Stimulated activated CD8-positive, alpha-beta memory T cell treated with anti-CD3 and anti-CD28 coated beads, Interleukin-2, amount 100 ng/mL, for 1 hour (primary cell): ENCODE data around the gene ESPNL.
"Not testable (repeated sequence)": the region's sequence is repeated elsewhere in the genome, so short reads cannot be mapped to it uniquely, and the experiment has no call there.

Experiments
- DNase-seq, 2 donors: peaks; one replicate each; pipeline ENCODE4 v3.0.0-alpha.2; 2020; ENCODE audit warnings: low read depth in 2 of 2

The ESPNL gene, protein sequence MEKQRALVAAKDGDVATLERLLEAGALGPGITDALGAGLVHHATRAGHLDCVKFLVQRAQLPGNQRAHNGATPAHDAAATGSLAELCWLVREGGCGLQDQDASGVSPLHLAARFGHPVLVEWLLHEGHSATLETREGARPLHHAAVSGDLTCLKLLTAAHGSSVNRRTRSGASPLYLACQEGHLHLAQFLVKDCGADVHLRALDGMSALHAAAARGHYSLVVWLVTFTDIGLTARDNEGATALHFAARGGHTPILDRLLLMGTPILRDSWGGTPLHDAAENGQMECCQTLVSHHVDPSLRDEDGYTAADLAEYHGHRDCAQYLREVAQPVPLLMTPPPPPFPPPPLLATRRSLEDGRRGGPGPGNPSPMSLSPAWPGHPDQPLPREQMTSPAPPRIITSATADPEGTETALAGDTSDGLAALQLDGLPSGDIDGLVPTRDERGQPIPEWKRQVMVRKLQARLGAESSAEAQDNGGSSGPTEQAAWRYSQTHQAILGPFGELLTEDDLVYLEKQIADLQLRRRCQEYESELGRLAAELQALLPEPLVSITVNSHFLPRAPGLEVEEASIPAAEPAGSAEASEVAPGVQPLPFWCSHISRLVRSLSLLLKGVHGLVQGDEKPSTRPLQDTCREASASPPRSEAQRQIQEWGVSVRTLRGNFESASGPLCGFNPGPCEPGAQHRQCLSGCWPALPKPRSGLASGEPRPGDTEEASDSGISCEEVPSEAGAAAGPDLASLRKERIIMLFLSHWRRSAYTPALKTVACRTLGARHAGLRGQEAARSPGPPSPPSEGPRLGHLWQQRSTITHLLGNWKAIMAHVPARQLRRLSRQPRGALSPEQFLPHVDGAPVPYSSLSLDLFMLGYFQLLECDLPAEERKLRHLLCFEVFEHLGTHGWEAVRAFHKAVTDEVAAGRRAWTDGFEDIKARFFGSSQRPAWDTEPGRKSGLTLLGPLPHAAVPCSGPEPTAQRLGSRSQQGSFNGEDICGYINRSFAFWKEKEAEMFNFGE

DNA sequence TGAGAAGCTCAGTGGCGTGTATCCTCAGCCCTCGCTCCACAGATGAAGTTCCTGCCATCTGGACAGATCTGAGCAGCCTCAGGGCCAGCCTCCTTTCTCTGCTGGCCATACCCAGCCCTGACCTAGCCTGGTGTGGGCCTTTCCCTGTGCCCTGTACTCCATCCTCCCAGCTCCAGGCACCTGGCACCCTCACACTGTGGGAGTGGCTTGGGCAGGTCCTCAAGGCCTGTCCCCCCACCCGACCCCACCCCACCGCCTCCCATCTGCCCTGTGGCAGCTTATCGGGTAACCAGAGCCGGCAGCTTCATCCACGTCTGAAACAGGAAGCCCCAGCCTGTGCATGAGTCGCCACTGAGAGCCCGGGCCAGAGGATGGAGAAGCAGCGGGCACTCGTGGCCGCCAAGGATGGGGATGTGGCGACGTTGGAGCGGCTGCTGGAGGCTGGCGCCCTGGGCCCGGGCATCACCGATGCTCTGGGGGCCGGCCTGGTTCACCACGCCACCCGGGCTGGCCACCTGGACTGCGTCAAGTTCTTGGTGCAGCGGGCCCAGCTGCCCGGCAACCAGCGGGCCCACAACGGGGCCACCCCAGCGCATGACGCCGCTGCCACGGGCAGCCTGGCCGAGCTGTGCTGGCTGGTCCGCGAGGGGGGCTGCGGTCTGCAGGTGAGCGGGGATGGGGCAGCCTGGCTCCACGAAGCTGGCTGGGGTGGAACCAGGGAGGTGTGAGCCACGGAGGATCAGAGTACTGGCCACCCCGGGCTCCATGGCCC lies at the start of gene ESPNL:
Gene ESPNL (plus strand): TSS at position 292 of the 772 bp plus-strand sequence. CDS start 80 bp downstream, at position 372.
- no peak for DNase-seq

DNA sequence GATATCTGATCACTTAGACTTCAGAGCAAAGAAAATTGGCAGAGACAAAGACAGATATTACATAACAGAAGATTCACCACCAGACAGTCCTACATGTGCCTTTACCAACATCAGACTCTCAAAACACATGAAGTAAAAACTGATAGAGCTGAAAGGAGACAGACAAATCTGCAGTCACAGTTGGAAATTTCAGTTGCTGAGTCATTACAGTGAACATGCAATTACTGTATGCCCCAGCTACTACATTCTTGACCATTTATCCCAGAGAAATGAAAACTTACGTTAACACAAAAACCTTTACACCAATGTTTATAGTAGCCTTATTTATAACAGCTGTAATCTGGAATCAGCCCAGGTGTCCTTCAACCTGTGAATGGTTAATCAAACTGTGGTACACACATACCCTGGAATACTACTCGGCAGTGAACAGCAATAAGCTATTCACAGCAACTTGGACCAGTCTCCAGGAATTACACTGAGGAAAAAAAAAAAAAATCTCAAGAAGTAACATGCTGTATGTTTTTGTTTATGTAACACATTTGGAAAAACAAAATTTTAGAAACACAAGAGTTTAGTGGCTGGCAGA lies 46.9 kb upstream of the ESPNL start:
- DNase-seq: no peak

- no peak for DNase-seq
Observed at GRCh38 chr2:238055841-238056240, 44.3 kb upstream of the ESPNL start.

DNA sequence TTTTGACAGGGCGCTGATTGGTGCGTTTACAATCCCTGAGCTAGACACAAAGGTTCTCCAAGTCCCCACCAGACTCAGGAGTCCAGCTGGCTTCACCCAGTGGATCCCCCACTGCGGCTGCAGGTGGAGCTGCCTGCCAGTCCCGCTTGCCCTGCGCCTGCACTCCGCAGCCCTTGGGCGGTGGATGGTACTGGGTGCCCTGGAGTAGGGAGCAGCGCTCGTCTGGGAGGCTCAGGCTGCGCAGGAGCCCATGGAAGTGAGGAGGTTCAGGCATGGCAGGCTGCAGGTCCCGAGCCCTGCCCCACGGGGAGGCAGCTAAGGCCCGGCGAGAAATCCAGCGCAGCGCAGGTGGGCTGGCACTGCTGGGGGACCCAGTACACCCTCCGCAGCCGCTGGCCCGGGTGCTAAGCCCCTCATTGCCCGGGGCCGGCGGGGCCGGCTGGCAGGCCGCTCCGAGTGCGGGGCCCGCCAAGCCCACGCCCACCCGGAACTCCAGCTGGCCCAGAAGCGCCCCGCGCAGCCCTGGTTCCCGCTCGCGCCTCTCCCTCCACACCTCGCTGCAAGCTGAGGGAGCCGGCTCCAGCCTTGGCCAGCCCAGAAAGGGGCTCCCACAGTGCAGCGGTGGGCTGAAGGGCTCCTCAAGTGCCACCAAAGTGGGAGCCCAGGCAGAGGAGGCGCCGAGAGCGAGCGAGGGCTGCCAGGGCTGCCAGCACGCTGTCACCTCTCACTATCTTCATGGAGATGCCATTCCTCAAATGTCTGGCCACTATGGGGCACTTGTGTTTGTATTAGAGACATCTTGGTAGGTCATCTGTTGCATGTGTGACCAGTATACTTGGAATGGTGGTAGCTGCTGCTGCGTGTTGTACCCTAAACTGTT lies 42.2 kb upstream of the ESPNL start:
- DNase-seq: not testable (repeated sequence)

- DNase-seq: no peak
Observed at GRCh38 chr2:238059505-238059904, 40.6 kb upstream of the ESPNL start.

- no peak for DNase-seq
Observed at GRCh38 chr2:238060096-238060541, 40.0 kb upstream of the ESPNL start.

GRCh38 chr2:238060542-238061314 lies 39.4 kb upstream of the ESPNL start, which contains the start of gene SCLY:
Gene SCLY (plus strand): TSS chr2:238061001. CDS start chr2:238061055, 54 bp downstream.
- peak; percentile 91 to 95 for DNase-seq

GRCh38 chr2:238061315-238062202 lies 38.6 kb upstream of the ESPNL start:
- DNase-seq: no peak

- DNase-seq: no peak
Observed at GRCh38 chr2:238063414-238064189, 36.5 kb upstream of the ESPNL start.

GRCh38 chr2:238064376-238064775 lies 35.8 kb upstream of the ESPNL start:
- no peak for DNase-seq

DNA sequence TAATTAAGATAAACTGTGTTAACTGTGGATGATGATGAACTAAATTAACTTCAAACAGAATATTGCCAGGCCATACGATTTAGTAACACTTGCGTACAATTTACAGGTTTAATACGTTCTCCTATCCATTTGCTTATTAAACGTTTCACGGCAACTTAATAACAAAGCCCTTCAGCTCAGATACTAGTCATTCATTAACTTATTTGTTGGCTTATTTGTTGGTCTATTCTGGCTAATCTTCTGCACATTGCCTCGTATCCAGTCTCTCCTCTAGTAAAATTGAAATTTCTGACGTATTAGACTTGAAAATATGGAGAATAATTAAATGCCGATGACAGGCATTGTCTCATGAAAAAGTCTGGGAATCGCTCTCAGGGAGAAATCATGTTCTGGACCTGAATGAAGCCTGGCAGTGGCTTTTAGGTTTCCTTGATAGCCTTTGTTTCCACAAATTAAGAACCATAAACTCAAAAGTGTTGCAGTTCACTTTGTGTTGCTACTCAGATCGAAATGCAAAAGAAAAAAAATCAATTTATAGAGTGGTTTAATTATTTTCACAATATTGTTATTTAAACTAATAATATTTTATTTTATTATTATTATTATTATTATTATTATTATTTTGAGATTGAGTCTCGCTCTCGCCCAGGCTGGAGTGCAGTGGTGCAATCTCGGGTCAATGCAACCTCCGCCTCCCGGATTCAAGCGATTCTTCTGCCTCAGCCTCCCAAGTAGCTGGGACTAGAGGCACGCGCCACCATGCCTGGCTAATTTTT lies 34.9 kb upstream of the ESPNL start:
- DNase-seq: no peak

DNA sequence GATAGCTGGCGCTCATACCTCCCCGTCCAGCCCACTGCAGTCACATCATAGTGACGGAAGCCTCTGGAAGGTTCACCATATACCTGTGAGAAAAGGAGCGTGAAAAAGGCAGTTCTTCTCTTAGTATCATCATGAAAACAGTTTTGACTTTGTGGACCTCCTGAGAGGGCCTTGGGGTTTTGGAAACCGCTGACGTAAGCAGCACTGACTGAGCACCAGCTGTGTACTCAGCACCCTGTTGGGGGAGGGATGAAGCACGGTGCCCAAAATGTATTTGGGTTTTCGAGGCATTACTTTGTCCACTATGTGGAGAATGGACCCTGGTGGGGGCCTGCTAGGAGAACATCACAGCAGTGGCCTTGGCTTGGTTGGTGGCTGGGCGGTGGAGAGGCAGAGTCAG lies 33.9 kb upstream of the ESPNL start:
- DNase-seq: no peak

DNA sequence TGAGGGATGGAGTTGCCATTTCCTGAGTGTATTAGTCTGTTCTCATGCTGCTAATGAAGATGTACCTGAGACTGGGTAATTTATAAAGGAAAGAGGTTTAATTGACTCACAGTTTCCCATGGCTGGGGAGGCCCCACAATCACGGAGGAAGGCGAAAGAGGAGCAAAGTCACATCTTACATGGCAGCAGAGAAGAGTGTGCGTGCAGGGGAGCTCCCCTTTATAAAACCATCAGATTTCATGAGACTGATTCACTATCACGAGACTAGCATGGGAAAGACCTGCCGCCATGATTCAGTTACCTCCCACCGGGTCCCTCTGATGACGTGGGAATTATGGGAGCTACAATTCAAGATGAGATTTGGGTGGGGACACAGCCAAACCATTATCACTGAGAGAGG lies 33.4 kb upstream of the ESPNL start:
- not testable (repeated sequence) for DNase-seq

GRCh38 chr2:238067939-238068338 lies 32.2 kb upstream of the ESPNL start:
- DNase-seq: no peak

DNA sequence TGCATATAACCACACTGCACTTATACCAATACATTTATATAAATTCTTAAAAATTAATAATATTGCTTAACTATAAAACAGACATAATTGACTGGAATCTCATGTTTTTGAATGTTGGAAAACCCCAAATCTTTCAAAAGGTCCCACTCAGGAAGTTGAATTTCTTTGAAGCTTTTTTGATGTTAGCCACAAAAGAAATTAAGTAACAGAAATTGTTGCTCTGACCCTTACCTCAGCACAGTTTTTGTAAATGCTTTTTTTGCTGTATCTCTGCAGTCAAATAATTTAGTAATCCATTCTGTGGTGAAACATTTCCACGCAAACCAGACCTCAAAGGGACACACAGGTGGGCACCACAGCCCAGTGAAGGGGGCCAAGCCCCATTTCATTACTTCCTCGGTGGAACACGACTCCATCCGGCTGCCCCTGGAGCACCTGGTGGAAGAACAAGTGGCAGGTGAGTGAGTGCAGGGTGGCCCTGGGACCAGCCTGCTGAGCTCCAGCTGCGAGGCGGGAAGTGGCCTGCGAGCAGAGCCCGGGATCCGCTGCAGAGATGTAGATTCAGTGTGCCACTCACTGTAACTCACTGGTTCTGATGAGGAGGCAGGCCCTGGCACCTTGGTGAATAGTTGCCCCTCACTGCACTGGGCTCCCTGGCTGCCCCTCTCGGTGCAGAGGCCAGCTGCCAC lies 31.0 kb upstream of the ESPNL start:
- DNase-seq: no peak

GRCh38 chr2:238069877-238070276 lies 30.3 kb upstream of the ESPNL start:
- no peak for DNase-seq
